K562 (cell line): ENCODE results near the gene SHB. TPM values are rescaled to one million over a fixed set of nuclear protein-coding genes. Genes with fewer than 3 reads are reported as not detected.

Experiments used
- ASH1L ChIP-seq: fragments of 450-650 bp; IDR thresholded peaks from 2 replicates; pipeline ENCODE4 v1.6.1; 2018; ENCODE audit warnings: borderline replicate concordance, mild to moderate bottlenecking, low read depth; ENCODE audit not compliant: partially characterized antibody
- ATF4 ChIP-seq: fragments of 450-650 bp; formaldehyde crosslinking; IDR thresholded peaks from 2 replicates; pipeline ENCODE4 v1.4.0; 2022; ENCODE audit warnings: mild to moderate bottlenecking, moderate library complexity
- CGGBP1 ChIP-seq: fragments of 250-450 bp; sonication (Bioruptor Pico); IDR thresholded peaks from 2 replicates; pipeline ENCODE4 v1.9.0; 2021; ENCODE audit warnings: mild to moderate bottlenecking
- FOXK1 ChIP-seq: sonication (generic); formaldehyde crosslinking; IDR thresholded peaks from 2 replicates; pipeline ENCODE4 v1.8.0; 2022; ENCODE audit warnings: missing genetic modification reagents, mild to moderate bottlenecking, borderline replicate concordance
- HMG20A ChIP-seq: fragments of 450-650 bp; formaldehyde crosslinking; conservative IDR thresholded peaks from 2 replicates; pipeline ENCODE4 v1.4.0; 2020; ENCODE audit warnings: mild to moderate bottlenecking, mixed read lengths
- LEF1 ChIP-seq: fragments of 450-650 bp; IDR thresholded peaks from 2 replicates; pipeline ENCODE4 v1.6.1; 2016; ENCODE audit warnings: mild to moderate bottlenecking
- MBD1 ChIP-seq: fragments of 250-450 bp; sonication (Bioruptor Pico); IDR thresholded peaks from 2 replicates; pipeline ENCODE4 v1.8.0; 2022; ENCODE audit warnings: inconsistent platforms
- MTA2 ChIP-seq: fragments of 450-650 bp; IDR thresholded peaks from 2 replicates; pipeline ENCODE4 v1.6.1; 2016; ENCODE audit warnings: low read depth
- NEUROD1 ChIP-seq: fragments of 150-350 bp; IDR thresholded peaks from 2 replicates; pipeline ENCODE4 v1.6.1; 2014; ENCODE audit warnings: borderline replicate concordance, low read length, low read depth; ENCODE audit not compliant: partially characterized antibody
- RBM25 ChIP-seq: fragments of 200-400 bp; formaldehyde crosslinking; IDR thresholded peaks from 2 replicates; pipeline ENCODE4 v1.6.1; 2018; ENCODE audit warnings: low read length, low read depth, moderate library complexity; ENCODE audit not compliant: severe bottlenecking
- XRCC5 ChIP-seq: fragments of 200-400 bp; formaldehyde crosslinking; IDR thresholded peaks from 2 replicates; pipeline ENCODE4 v1.6.1; 2017; ENCODE audit warnings: low read depth, mild to moderate bottlenecking, low read length
- ZBED1 ChIP-seq: IDR thresholded peaks from 2 replicates; pipeline ENCODE4 v1.6.1; 2014
- ZBTB26 ChIP-seq: fragments of 450-650 bp; formaldehyde crosslinking; IDR thresholded peaks from 2 replicates; pipeline ENCODE4 v1.4.0; 2022; ENCODE audit warnings: missing genetic modification characterization
- ZMIZ1 ChIP-seq, 2 experiments: fragments of 150-350 bp in 1 of 2; IDR thresholded peaks; 2 replicates each; pipeline ENCODE4 v1.6.1; 2012 to 2016; ENCODE audit warnings: low read depth in 2 of 2, low read length in 2 of 2, mild to moderate bottlenecking in 1 of 2, moderate library complexity in 1 of 2
- ZNF239 ChIP-seq: fragments of 250-450 bp; sonication (Bioruptor Pico); IDR thresholded peaks from 2 replicates; pipeline ENCODE4 v1.4.0; 2020; ENCODE audit warnings: mild to moderate bottlenecking
- ZNF408 ChIP-seq: fragments of 250-450 bp; sonication (Bioruptor Pico); IDR thresholded peaks from 2 replicates; pipeline ENCODE4 v1.4.0; 2020; ENCODE audit warnings: low read depth, mild to moderate bottlenecking, moderate library complexity
- ZNF507 ChIP-seq: conservative IDR thresholded peaks from 2 replicates; pipeline ENCODE4 v1.6.1; 2017; ENCODE audit warnings: missing genetic modification characterization, missing compliant biosample characterization
- ZNF511 ChIP-seq: sonication (generic); formaldehyde crosslinking; IDR thresholded peaks from 2 replicates; pipeline ENCODE4 v1.8.0; 2022; ENCODE audit warnings: mild to moderate bottlenecking, missing genetic modification reagents
- ZNF764 ChIP-seq: fragments of 250-450 bp; sonication (Bioruptor Pico); IDR thresholded peaks from 2 replicates; pipeline ENCODE4 v1.4.0; 2020; ENCODE audit warnings: low read depth, mild to moderate bottlenecking, moderate library complexity
- ZNF77 ChIP-seq: fragments of 250-450 bp; sonication (Bioruptor Pico); IDR thresholded peaks from 2 replicates; pipeline ENCODE4 v1.5.0; 2020
- polyA plus RNA-seq, 8 experiments: library from polyadenylated mRNA; depleted of rRNA in 4 of 8; stranded (reverse) in 5 of 8; unstranded in 3 of 8; fragments of >200 nt; fragmentation: Nextera tagmentation in 2 of 8; fragmentation: Illumina TruSeq in 1 of 8; extraction: Ambion mirVana in 2 of 8; extraction: Trizol in 1 of 8; gene quantifications; 2 replicates each; pipeline versions ENCODE4 v1.2.1 to v1.2.3, GENCODE V29; 2011 to 2014; ENCODE audit warnings: inconsistent platforms in 1 of 8, missing spikeins in 1 of 8
- total RNA-seq, 7 experiments: library from RNA; depleted of rRNA in 6 of 7; stranded (reverse); fragments of >200 nt in 6 of 7; fragmentation: Illumina TruSeq in 2 of 7; extraction: Trizol in 2 of 7; gene quantifications; 2 replicates each; pipeline versions ENCODE4 v1.2.1 to v1.2.3, GENCODE V29; 2011 to 2021; ENCODE audit warnings: low replicate concordance in 1 of 7

Gene SHB
- total and polyA plus RNA-seq, 9 of the 15 experiments (the other 6 are each of a cell fraction or from before 2014, with no cell fraction given): 0.78 to 16.0 (median 5.3) TPM

GRCh38 chr9:38088006-38088925, 19.2 kb upstream of the SHB start (continued):
- TF ChIP-seq ZMIZ1 (IDR thresholded peaks at IDR 0.05; ENCODE audit: low read depth in 2 of 2, low read length in 2 of 2) (no peak), ASH1L (no peak), ATF4 (no peak), CGGBP1 (no peak), ZNF511 (CRISPR knock-in tag) (no peak), ZNF764 (CRISPR knock-in tag) (no peak), LEF1 (no peak), ZNF239 (CRISPR knock-in tag) (no peak), ZNF507 (tag) (no peak), ZNF77 (CRISPR knock-in tag) (no peak), NEUROD1 (peak; percentile 57), MBD1 (CRISPR knock-in tag) (no peak), FOXK1 (peak; percentile 57; the same call in 1 of the 2 replicates), HMG20A (no peak), RBM25 (peak; percentile 66), ZNF408 (CRISPR knock-in tag) (no peak), MTA2 (no peak), ZBTB26 (CRISPR knock-in tag) (no peak), ZBED1 (no peak), XRCC5 (peak; percentile 71; the same call in 1 of the 2 replicates)
